ENCODE data around the gene AGO1.
A peak's percentile ranks its signal among the peaks of the same experiment; 100 is the strongest.

Gene AGO1

GRCh38 chr1:35902671-35903070 is 19.7 kb downstream of the AGO1 start:
- 94 to 96% methylated on average over 2 of the region's 2 CpGs for whole genome bisulfite sequencing, 2 experiments
- H3K27me3 ChIP-seq (ENCODE audit: control insufficient read depth, insufficient read depth, low read length, poor library complexity, severe bottlenecking): no peaks in the 10 kb centered on the region
- H3K36me3 ChIP-seq (ENCODE audit: control insufficient read depth, insufficient read depth, low read length): peaks cover 25% of the 10 kb centered on the region
- no peak overlapping the region for H3K27ac ChIP-seq (ENCODE audit: insufficient read depth, low read depth, low read length, poor library complexity, severe bottlenecking)
- H3K4me3 ChIP-seq (ENCODE audit: insufficient read depth, low read depth, low read length): no peak overlapping the region
- no peaks in the 10 kb centered on the region for H3K9me3 ChIP-seq (ENCODE audit: control insufficient read depth, low read length)
- H3K4me1 ChIP-seq (ENCODE audit: control insufficient read depth, insufficient read depth, low read length): no peaks in the 10 kb centered on the region

- Histone ChIP-seq H3K27ac (ENCODE audit: insufficient read depth, low read depth, low read length, poor library complexity, severe bottlenecking) (no peak overlapping the region), H3K4me3 (ENCODE audit: insufficient read depth, low read depth, low read length) (no peak overlapping the region), H3K4me1 (ENCODE audit: control insufficient read depth, insufficient read depth, low read length) (no peaks in the 10 kb centered on the region), H3K27me3 (ENCODE audit: control insufficient read depth, insufficient read depth, low read length, poor library complexity, severe bottlenecking) (no peaks in the 10 kb centered on the region), H3K36me3 (ENCODE audit: control insufficient read depth, insufficient read depth, low read length) (peaks cover 73% of the 10 kb centered on the region), H3K9me3 (ENCODE audit: control insufficient read depth, low read length) (no peaks in the 10 kb centered on the region)
- WGBS, 2 experiments: 97 to 98% methylated on average over 1 of the region's 1 CpG
These were observed 31.7 kb downstream of the AGO1 start for GRCh38 chr1:35914717-35915116.

GRCh38 chr1:35915693-35916092 is 32.7 kb downstream of the AGO1 start:
- Histone ChIP-seq H3K4me3 (ENCODE audit: insufficient read depth, low read depth, low read length) (no peak overlapping the region), H3K27ac (ENCODE audit: insufficient read depth, low read depth, low read length, poor library complexity, severe bottlenecking) (no peak overlapping the region), H3K9me3 (ENCODE audit: control insufficient read depth, low read length) (no peaks in the 10 kb centered on the region), H3K36me3 (ENCODE audit: control insufficient read depth, insufficient read depth, low read length) (peaks cover 74% of the 10 kb centered on the region), H3K27me3 (ENCODE audit: control insufficient read depth, insufficient read depth, low read length, poor library complexity, severe bottlenecking) (no peaks in the 10 kb centered on the region), H3K4me1 (ENCODE audit: control insufficient read depth, insufficient read depth, low read length) (no peaks in the 10 kb centered on the region)
- WGBS, 2 experiments: 89 to 92% methylated on average over 2 of the region's 2 CpGs

GRCh38 chr1:35923791-35924221 is 40.8 kb downstream of the AGO1 start:
- peaks cover 16% of the 10 kb centered on the region for H3K36me3 ChIP-seq (ENCODE audit: control insufficient read depth, insufficient read depth, low read length)

GRCh38 chr1:35924838-35925237 is 41.8 kb downstream of the AGO1 start:
- WGBS, 2 experiments: 91 to 93% methylated on average over 1 of the region's 1 CpG
- Histone ChIP-seq H3K27me3 (ENCODE audit: control insufficient read depth, insufficient read depth, low read length, poor library complexity, severe bottlenecking) (no peaks in the 10 kb centered on the region), H3K9me3 (ENCODE audit: control insufficient read depth, low read length) (no peaks in the 10 kb centered on the region), H3K4me3 (ENCODE audit: insufficient read depth, low read depth, low read length) (no peak overlapping the region), H3K4me1 (ENCODE audit: control insufficient read depth, insufficient read depth, low read length) (no peaks in the 10 kb centered on the region), H3K36me3 (ENCODE audit: control insufficient read depth, insufficient read depth, low read length) (peaks cover 6% of the 10 kb centered on the region), H3K27ac (ENCODE audit: insufficient read depth, low read depth, low read length, poor library complexity, severe bottlenecking) (no peak overlapping the region)

More at GRCh38 chr1:35923791-35924221, 40.8 kb downstream of the AGO1 start:
- Histone ChIP-seq H3K9me3 (ENCODE audit: control insufficient read depth, low read length) (no peaks in the 10 kb centered on the region), H3K27me3 (ENCODE audit: control insufficient read depth, insufficient read depth, low read length, poor library complexity, severe bottlenecking) (no peaks in the 10 kb centered on the region), H3K4me3 (ENCODE audit: insufficient read depth, low read depth, low read length) (no peak overlapping the region), H3K27ac (ENCODE audit: insufficient read depth, low read depth, low read length, poor library complexity, severe bottlenecking) (no peak overlapping the region), H3K4me1 (ENCODE audit: control insufficient read depth, insufficient read depth, low read length) (no peaks in the 10 kb centered on the region)

- H3K9me3 ChIP-seq (ENCODE audit: control insufficient read depth, low read length): no peaks in the 10 kb centered on the region
- H3K4me1 ChIP-seq (ENCODE audit: control insufficient read depth, insufficient read depth, low read length): no peaks in the 10 kb centered on the region
- 89 to 93% methylated on average over 4 of the region's 4 CpGs for WGBS, 2 experiments
- H3K36me3 ChIP-seq (ENCODE audit: control insufficient read depth, insufficient read depth, low read length): no peaks in the 10 kb centered on the region
- no peak overlapping the region for H3K27ac ChIP-seq (ENCODE audit: insufficient read depth, low read depth, low read length, poor library complexity, severe bottlenecking)
- no peaks in the 10 kb centered on the region for H3K27me3 ChIP-seq (ENCODE audit: control insufficient read depth, insufficient read depth, low read length, poor library complexity, severe bottlenecking)
- H3K4me3 ChIP-seq (ENCODE audit: insufficient read depth, low read depth, low read length): no peak overlapping the region
These were observed 42.7 kb downstream of the AGO1 start for GRCh38 chr1:35925741-35926140.

- no peaks in the 10 kb centered on the region for H3K36me3 ChIP-seq (ENCODE audit: control insufficient read depth, insufficient read depth, low read length)
- 92 to 93% methylated on average over 3 of the region's 3 CpGs for WGBS, 2 experiments
- no peaks in the 10 kb centered on the region for H3K27me3 ChIP-seq (ENCODE audit: control insufficient read depth, insufficient read depth, low read length, poor library complexity, severe bottlenecking)
These were observed 44.5 kb downstream of the AGO1 start for GRCh38 chr1:35927472-35927871.

GRCh38 chr1:35929730-35930592 is 47.0 kb downstream of the AGO1 start:
- 2 to 3% methylated on average over 13 to 14 of the region's 15 CpGs for WGBS, 2 experiments
- H3K4me1 ChIP-seq (ENCODE audit: control insufficient read depth, insufficient read depth, low read length): peaks cover 7% of the 10 kb centered on the region
- H3K9me3 ChIP-seq (ENCODE audit: control insufficient read depth, low read length): no peaks in the 10 kb centered on the region
- H3K4me3 ChIP-seq (ENCODE audit: insufficient read depth, low read depth, low read length): peak overlapping the region; percentile 85
- H3K36me3 ChIP-seq (ENCODE audit: control insufficient read depth, insufficient read depth, low read length): no peaks in the 10 kb centered on the region
- peak overlapping the region; percentile 90 for H3K27ac ChIP-seq (ENCODE audit: insufficient read depth, low read depth, low read length, poor library complexity, severe bottlenecking)
- no peaks in the 10 kb centered on the region for H3K27me3 ChIP-seq (ENCODE audit: control insufficient read depth, insufficient read depth, low read length, poor library complexity, severe bottlenecking)

More at GRCh38 chr1:35927472-35927871, 44.5 kb downstream of the AGO1 start:
- Histone ChIP-seq H3K4me3 (ENCODE audit: insufficient read depth, low read depth, low read length) (no peak overlapping the region), H3K9me3 (ENCODE audit: control insufficient read depth, low read length) (no peaks in the 10 kb centered on the region), H3K4me1 (ENCODE audit: control insufficient read depth, insufficient read depth, low read length) (peaks cover 7% of the 10 kb centered on the region), H3K27ac (ENCODE audit: insufficient read depth, low read depth, low read length, poor library complexity, severe bottlenecking) (no peak overlapping the region)

- Histone ChIP-seq H3K36me3 (ENCODE audit: control insufficient read depth, insufficient read depth, low read length) (no peaks in the 10 kb centered on the region), H3K4me1 (ENCODE audit: control insufficient read depth, insufficient read depth, low read length) (peaks cover 7% of the 10 kb centered on the region), H3K4me3 (ENCODE audit: insufficient read depth, low read depth, low read length) (peak within 1 kb of the TSS; percentile 85), H3K27me3 (ENCODE audit: control insufficient read depth, insufficient read depth, low read length, poor library complexity, severe bottlenecking) (no peaks in the 10 kb centered on the region), H3K27ac (ENCODE audit: insufficient read depth, low read depth, low read length, poor library complexity, severe bottlenecking) (peak within 1 kb of the TSS; percentile 90), H3K9me3 (ENCODE audit: control insufficient read depth, low read length) (no peaks in the 10 kb centered on the region)
- WGBS, 2 experiments: 0% methylated on average over 112 of the region's 112 CpGs
These were observed 47.8 kb downstream of the AGO1 start, which contains the start of gene AGO3 for GRCh38 chr1:35930593-35931445. TSS of gene AGO3 (plus strand) at chr1:35931105. CDS start at chr1:35931427, 322 bp downstream.

All from ectodermal cell (in vitro differentiated cells).